ENCODE data around the gene ZNF610. TPM values are rescaled to one million over a fixed set of nuclear protein-coding genes. Genes with fewer than 3 reads are reported as not detected.
A peak's percentile ranks its signal among the peaks of the same experiment; 100 is the strongest.
"Not testable (repeated sequence)": the region's sequence is repeated elsewhere in the genome, so short reads cannot be mapped to it uniquely, and the experiment has no call there.

The ZNF610 gene
- polyA plus RNA-seq, 2 donors, result 0.19 to 0.43 TPM

DNA sequence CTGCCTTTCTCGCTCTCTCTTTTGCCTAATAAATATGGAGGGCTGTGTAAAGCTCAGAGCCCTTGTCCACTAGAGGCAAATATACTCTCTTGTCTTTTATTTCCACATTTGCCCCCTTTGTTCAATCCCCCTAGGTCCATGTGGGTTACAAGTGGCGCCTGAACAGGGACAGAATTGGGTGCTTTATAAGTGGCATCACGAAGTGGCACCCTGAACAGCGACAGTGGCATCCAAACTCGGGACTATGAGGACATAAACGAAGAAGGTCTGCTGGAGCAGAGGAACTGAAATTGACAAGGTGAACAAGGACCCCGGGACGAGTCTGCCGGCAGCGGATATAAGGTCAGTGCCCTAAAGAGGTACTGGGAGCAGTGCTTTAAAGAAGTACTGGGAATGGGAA lies 4.3 kb upstream of the ZNF610 start:
- WGBS, 2 donors, result 89 to 93% methylated on average over 10 of the region's 10 CpGs
- Histone ChIP-seq H3K4me1 (ENCODE audit: control insufficient read depth in 2 of 2, insufficient read depth in 2 of 2, low read length in 1 of 2) (no peaks in the 10 kb centered on the region), H3K9me3 (ENCODE audit: control insufficient read depth in 2 of 2, insufficient read depth in 1 of 2, low read depth in 1 of 2, low read length in 1 of 2) (peaks cover 21 to 33% of the 10 kb centered on the region in 2 donors), H3K4me3 (ENCODE audit: low read depth in 1 of 2, low read length in 2 of 2) (no peak overlapping the region), H3K27me3 (ENCODE audit: control insufficient read depth in 1 of 2, insufficient read depth in 2 of 2, low read length in 2 of 2) (no peaks in the 10 kb centered on the region), H3K27ac (ENCODE audit: low read depth in 2 of 2, low read length in 1 of 2) (no peak overlapping the region), H3K36me3 (ENCODE audit: control insufficient read depth in 2 of 2, insufficient read depth in 2 of 2, low read length in 1 of 2) (no peaks in the 10 kb centered on the region)

DNA sequence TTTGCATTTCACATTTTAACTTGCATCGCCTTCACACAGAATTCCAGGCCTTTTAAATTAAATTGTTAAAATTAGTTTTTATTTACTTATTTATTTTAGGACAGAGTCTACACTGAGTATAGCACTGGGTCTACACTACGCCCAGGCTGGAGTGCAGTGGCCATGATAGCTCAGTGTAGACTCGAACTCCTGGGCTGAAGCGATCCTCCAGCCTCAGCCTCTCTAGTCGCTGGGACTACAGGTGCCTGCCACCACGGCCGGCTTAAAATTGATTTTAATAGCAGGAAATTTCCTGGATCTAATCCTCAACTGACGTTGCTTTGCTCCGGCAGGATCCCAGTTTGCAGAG lies 301 bp upstream of the ZNF610 start:
- no peaks in the 10 kb centered on the region for H3K4me1 ChIP-seq (ENCODE audit: control insufficient read depth in 2 of 2, insufficient read depth in 2 of 2, low read length in 1 of 2)
- H3K27me3 ChIP-seq (ENCODE audit: control insufficient read depth in 1 of 2, insufficient read depth in 2 of 2, low read length in 2 of 2), result no peaks in the 10 kb centered on the region
- H3K27ac ChIP-seq (ENCODE audit: low read depth in 2 of 2, low read length in 1 of 2), result peak overlapping the region in 1 of 2 donors; percentile 52
- WGBS, 2 donors, result 50 to 56% methylated on average over 9 of the region's 9 CpGs
- H3K36me3 ChIP-seq (ENCODE audit: control insufficient read depth in 2 of 2, insufficient read depth in 2 of 2, low read length in 1 of 2), result no peaks in the 10 kb centered on the region
- H3K9me3 ChIP-seq (ENCODE audit: control insufficient read depth in 2 of 2, insufficient read depth in 1 of 2, low read depth in 1 of 2, low read length in 1 of 2), result peaks cover 12 to 32% of the 10 kb centered on the region in 2 donors
- peak overlapping the region; percentile 70 to 71 for H3K4me3 ChIP-seq (ENCODE audit: low read depth in 1 of 2, low read length in 2 of 2)

DNA sequence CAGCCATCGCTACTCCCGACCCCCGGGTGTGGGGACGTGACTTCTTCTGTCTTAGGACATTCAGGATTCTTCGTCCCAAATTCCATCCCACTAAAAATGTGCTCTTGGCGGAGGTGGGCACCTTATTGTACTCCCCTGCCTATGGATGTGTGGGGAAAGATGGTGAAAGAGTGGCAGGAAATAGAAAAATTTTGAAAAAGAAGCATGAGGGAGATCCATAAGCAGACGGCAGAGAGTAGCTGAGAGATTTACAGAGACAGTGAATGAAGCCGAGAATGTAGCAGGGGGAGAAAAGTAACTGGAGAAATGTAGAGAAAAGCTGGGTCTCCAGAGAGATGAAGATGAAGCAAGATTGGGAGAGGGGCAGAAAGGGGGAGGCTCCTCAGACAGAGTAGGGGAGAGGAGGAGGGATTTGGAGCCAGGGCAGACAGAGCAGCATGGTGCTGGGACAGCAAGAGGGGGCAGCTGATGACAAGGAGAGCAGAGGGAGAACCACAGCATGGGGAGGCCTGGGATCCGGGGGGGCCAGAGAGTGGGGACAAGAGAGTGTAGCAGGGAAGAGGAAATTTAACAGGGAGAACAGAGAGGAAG lies 843 bp downstream of the ZNF610 start:
- peak overlapping the region; percentile 70 to 71 for H3K4me3 ChIP-seq (ENCODE audit: low read depth in 1 of 2, low read length in 2 of 2)
- H3K27ac ChIP-seq (ENCODE audit: low read depth in 2 of 2, low read length in 1 of 2), result peak overlapping the region; percentile 24 to 73
- H3K36me3 ChIP-seq (ENCODE audit: control insufficient read depth in 2 of 2, insufficient read depth in 2 of 2, low read length in 1 of 2), result no peaks in the 10 kb centered on the region
- no peaks in the 10 kb centered on the region for H3K4me1 ChIP-seq (ENCODE audit: control insufficient read depth in 2 of 2, insufficient read depth in 2 of 2, low read length in 1 of 2)
- 5 to 6% methylated on average over 9 of the region's 9 CpGs for WGBS, 2 donors
- H3K9me3 ChIP-seq (ENCODE audit: control insufficient read depth in 2 of 2, insufficient read depth in 1 of 2, low read depth in 1 of 2, low read length in 1 of 2), result peaks cover 10 to 24% of the 10 kb centered on the region in 2 donors
- H3K27me3 ChIP-seq (ENCODE audit: control insufficient read depth in 1 of 2, insufficient read depth in 2 of 2, low read length in 2 of 2), result no peaks in the 10 kb centered on the region

DNA sequence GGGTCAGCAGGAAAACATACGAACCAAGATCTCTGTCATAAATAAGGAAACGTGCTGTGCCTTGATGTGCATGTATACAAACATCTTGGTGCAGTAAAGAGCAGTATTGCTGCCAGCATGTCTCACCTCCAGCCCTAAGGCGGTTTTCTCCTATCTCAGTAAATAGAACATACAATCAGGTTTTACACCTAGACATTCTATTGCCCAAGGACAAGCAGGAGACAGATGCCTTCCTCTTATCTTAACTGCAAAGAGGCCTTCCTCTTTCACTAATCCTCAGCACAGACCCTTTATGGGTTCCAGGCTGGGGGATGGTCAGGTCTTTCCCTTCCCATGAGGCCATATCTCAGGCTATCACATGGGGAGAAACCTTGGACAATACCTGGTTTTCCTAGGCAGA lies 3.0 kb downstream of the ZNF610 start:
- 62 to 68% methylated on average over 3 of the region's 3 CpGs for WGBS, 2 donors
- not testable (repeated sequence) for H3K4me1 ChIP-seq (ENCODE audit: control insufficient read depth in 2 of 2, insufficient read depth in 2 of 2, low read length in 1 of 2); H3K36me3 ChIP-seq (ENCODE audit: control insufficient read depth in 2 of 2, insufficient read depth in 2 of 2, low read length in 1 of 2); H3K27ac ChIP-seq (ENCODE audit: low read depth in 2 of 2, low read length in 1 of 2); H3K4me3 ChIP-seq (ENCODE audit: low read depth in 1 of 2, low read length in 2 of 2); H3K27me3 ChIP-seq (ENCODE audit: control insufficient read depth in 1 of 2, insufficient read depth in 2 of 2, low read length in 2 of 2)
- peaks cover 5 to 22% of the 10 kb centered on the region in 2 donors for H3K9me3 ChIP-seq (ENCODE audit: control insufficient read depth in 2 of 2, insufficient read depth in 1 of 2, low read depth in 1 of 2, low read length in 1 of 2)

DNA sequence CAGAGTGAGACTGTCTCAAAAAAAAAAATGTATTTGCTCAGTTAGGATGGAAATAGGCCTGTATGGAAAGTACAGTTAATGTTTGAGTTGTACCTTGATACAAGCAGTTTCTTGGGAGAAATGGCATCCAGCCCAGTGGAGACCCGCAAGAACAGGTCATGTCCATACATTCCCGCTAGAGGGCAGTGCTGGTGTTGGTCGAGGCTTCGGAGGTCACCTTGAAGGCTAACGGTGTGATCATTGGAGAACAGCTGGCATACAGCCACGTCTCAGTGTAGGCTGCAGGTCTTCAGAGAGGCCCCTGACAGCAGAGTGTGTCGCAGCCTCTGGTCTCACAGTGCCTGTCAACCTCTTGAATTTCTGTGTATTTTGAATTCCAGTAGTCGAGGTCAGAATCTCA lies 7.5 kb downstream of the ZNF610 start:
- WGBS, 2 donors, result 27 to 32% methylated on average over 8 of the region's 8 CpGs
- H3K27ac ChIP-seq (ENCODE audit: low read depth in 2 of 2, low read length in 1 of 2), result no peak overlapping the region
- H3K36me3 ChIP-seq (ENCODE audit: control insufficient read depth in 2 of 2, insufficient read depth in 2 of 2, low read length in 1 of 2), result no peaks in the 10 kb centered on the region
- no peak overlapping the region for H3K4me3 ChIP-seq (ENCODE audit: low read depth in 1 of 2, low read length in 2 of 2)
- H3K27me3 ChIP-seq (ENCODE audit: control insufficient read depth in 1 of 2, insufficient read depth in 2 of 2, low read length in 2 of 2), result no peaks in the 10 kb centered on the region
- no peaks in the 10 kb centered on the region for H3K4me1 ChIP-seq (ENCODE audit: control insufficient read depth in 2 of 2, insufficient read depth in 2 of 2, low read length in 1 of 2)
- peaks cover 4 to 11% of the 10 kb centered on the region in 2 donors for H3K9me3 ChIP-seq (ENCODE audit: control insufficient read depth in 2 of 2, insufficient read depth in 1 of 2, low read depth in 1 of 2, low read length in 1 of 2)

DNA sequence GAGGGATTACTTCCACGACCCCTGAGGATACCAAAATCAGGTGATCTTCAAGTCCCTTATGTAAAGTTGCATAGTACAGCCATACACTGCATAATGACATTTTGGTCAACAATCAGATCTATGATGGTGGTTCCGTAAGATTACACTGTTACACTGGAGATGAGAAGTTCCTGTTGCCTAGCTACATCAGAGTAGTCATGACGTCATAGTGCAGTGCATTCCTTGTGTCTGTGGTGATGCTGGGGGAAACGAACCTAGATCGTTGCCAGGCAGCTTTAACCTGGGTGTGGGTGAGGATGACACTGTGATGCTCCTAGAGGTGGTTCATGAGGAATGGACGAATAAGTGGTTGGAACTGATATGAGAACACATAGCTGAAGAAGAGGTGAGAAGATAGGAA lies 9.1 kb downstream of the ZNF610 start:
- Histone ChIP-seq H3K4me1 (ENCODE audit: control insufficient read depth in 2 of 2, insufficient read depth in 2 of 2, low read length in 1 of 2) (no peaks in the 10 kb centered on the region), H3K27ac (ENCODE audit: low read depth in 2 of 2, low read length in 1 of 2) (no peak overlapping the region), H3K4me3 (ENCODE audit: low read depth in 1 of 2, low read length in 2 of 2) (no peak overlapping the region), H3K9me3 (ENCODE audit: control insufficient read depth in 2 of 2, insufficient read depth in 1 of 2, low read depth in 1 of 2, low read length in 1 of 2) (peaks cover 7 to 13% of the 10 kb centered on the region in 2 donors), H3K27me3 (ENCODE audit: control insufficient read depth in 1 of 2, insufficient read depth in 2 of 2, low read length in 2 of 2) (no peaks in the 10 kb centered on the region), H3K36me3 (ENCODE audit: control insufficient read depth in 2 of 2, insufficient read depth in 2 of 2, low read length in 1 of 2) (no peaks in the 10 kb centered on the region)
- 87 to 91% methylated on average over 6 of the region's 6 CpGs for WGBS, 2 donors

DNA sequence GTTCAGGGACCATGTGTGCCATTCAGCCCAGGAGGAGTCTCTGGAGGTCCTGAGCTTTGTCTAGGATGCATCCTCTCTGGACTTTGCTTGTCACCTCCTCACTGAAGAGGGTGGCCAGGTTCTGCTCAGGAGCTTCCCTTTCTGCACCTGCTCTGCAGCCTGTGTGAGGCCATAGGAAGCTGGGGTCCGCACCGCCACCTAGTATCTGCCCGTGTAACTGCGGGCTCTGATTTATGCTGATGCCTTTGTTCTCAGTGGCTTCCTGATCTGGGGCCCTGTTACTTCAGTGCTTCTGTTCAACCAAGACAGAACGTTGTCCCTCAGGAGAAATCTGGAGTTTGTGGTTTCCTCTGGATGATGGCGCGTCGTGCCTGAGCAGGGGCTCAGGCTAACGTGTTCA lies 15.5 kb downstream of the ZNF610 start:
- H3K27ac ChIP-seq (ENCODE audit: low read depth in 2 of 2, low read length in 1 of 2), result no peak overlapping the region
- 77 to 85% methylated on average over 9 of the region's 9 CpGs for WGBS, 2 donors
- no peak overlapping the region for H3K4me3 ChIP-seq (ENCODE audit: low read depth in 1 of 2, low read length in 2 of 2)
- no peaks in the 10 kb centered on the region for H3K27me3 ChIP-seq (ENCODE audit: control insufficient read depth in 1 of 2, insufficient read depth in 2 of 2, low read length in 2 of 2)
- H3K9me3 ChIP-seq (ENCODE audit: control insufficient read depth in 2 of 2, insufficient read depth in 1 of 2, low read depth in 1 of 2, low read length in 1 of 2), result peaks cover 7 to 10% of the 10 kb centered on the region in 2 donors
- no peaks in the 10 kb centered on the region for H3K4me1 ChIP-seq (ENCODE audit: control insufficient read depth in 2 of 2, insufficient read depth in 2 of 2, low read length in 1 of 2)
- no peaks in the 10 kb centered on the region for H3K36me3 ChIP-seq (ENCODE audit: control insufficient read depth in 2 of 2, insufficient read depth in 2 of 2, low read length in 1 of 2)

DNA sequence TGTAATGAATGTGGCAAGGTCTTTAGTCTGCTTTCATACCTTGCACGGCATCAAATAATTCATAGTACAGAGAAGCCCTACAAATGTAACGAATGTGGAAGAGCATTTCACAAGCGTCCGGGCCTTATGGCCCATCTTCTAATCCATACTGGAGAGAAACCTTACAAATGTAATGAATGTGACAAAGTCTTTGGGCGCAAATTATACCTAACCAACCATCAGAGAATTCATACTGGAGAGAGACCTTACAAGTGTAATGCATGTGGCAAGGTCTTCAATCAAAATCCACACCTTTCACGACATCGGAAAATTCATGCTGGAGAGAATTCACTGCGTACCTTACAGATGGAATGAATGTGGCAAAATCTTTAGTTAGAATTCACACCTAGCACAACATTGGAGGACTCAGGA lies 30.4 kb downstream of the ZNF610 start:
- H3K4me1 ChIP-seq (ENCODE audit: control insufficient read depth in 2 of 2, insufficient read depth in 2 of 2, low read length in 1 of 2), result no peaks in the 10 kb centered on the region
- no peak overlapping the region for H3K27ac ChIP-seq (ENCODE audit: low read depth in 2 of 2, low read length in 1 of 2)
- H3K4me3 ChIP-seq (ENCODE audit: low read depth in 1 of 2, low read length in 2 of 2), result no peak overlapping the region
- H3K27me3 ChIP-seq (ENCODE audit: control insufficient read depth in 1 of 2, insufficient read depth in 2 of 2, low read length in 2 of 2), result no peaks in the 10 kb centered on the region
- 96 to 97% methylated on average over 8 of the region's 8 CpGs for WGBS, 2 donors
- no peaks in the 10 kb centered on the region for H3K36me3 ChIP-seq (ENCODE audit: control insufficient read depth in 2 of 2, insufficient read depth in 2 of 2, low read length in 1 of 2)
- H3K9me3 ChIP-seq (ENCODE audit: control insufficient read depth in 2 of 2, insufficient read depth in 1 of 2, low read depth in 1 of 2, low read length in 1 of 2), result peaks cover 7 to 15% of the 10 kb centered on the region in 2 donors

DNA sequence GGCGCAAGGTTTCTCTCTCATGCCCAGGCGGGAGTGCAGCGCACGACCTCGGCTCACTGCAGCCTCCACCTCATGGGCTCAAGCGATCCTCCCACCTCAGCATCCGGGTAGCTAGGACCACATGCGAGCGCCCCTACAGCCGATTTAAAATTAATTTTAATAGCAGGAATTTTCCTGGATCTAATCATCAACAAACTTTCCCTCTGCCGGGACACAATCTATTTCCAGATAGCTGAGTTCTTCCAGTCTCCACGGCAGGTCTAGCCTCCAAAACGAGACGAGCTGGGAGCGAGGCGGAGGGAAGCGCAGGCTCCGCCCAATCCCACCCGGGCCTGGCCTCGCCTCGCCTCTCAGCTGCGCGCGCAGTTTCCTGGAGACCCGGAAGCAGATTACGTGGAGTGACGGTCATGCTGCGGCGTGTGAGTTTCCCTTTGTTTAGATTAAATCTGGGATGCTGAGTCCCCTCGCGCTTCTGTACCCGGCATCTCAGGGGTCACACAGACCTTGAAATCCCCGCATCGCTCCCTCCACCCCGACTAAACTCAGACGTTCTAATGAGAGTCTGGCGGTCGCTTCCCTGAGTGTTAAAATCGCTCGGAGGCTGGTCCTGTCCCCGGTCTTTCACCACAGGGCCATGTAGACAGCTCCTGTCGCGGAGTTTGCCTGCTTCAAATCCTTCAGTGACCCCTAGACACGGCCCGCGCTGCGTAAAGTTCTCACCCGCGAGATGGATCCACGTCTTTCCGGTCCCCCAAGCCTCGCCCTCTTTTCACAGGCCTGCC lies 33.7 kb downstream of the ZNF610 start, which contains the start of gene ZNF880:
TSS of gene ZNF880 (plus strand) at position 365 of the 782 bp plus-strand sequence. CDS start at position 408, 43 bp downstream.
- peaks cover 4 to 18% of the 10 kb centered on the region in 2 donors for H3K9me3 ChIP-seq (ENCODE audit: control insufficient read depth in 2 of 2, insufficient read depth in 1 of 2, low read depth in 1 of 2, low read length in 1 of 2)
- peak within 1 kb of the TSS; percentile 97 to 98 for H3K27ac ChIP-seq (ENCODE audit: low read depth in 2 of 2, low read length in 1 of 2)
- H3K4me3 ChIP-seq (ENCODE audit: low read depth in 1 of 2, low read length in 2 of 2), result peak within 1 kb of the TSS; percentile 87 to 89
- WGBS, 2 donors, result 2 to 4% methylated on average over 52 of the region's 52 CpGs
- no peaks in the 10 kb centered on the region for H3K4me1 ChIP-seq (ENCODE audit: control insufficient read depth in 2 of 2, insufficient read depth in 2 of 2, low read length in 1 of 2)
- H3K36me3 ChIP-seq (ENCODE audit: control insufficient read depth in 2 of 2, insufficient read depth in 2 of 2, low read length in 1 of 2), result peaks cover 6 to 7% of the 10 kb centered on the region in 2 donors
- no peaks in the 10 kb centered on the region for H3K27me3 ChIP-seq (ENCODE audit: control insufficient read depth in 1 of 2, insufficient read depth in 2 of 2, low read length in 2 of 2)

DNA sequence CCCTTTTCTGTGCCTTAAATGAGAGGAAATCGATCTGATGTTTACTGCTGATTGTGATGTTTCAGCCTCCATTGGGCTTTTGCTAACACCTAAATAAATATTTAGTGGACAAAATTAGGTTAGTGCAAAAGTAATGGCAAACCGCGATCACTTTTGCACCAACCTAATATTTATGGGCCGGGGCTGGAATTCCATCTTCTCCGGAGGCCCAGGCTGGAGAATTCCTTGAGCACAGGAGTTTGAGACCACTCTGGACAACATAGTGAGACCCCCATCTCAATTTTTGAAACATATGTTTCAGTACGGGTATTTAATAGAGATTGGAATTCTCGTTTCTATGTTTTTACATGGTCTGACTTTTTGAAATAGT lies 34.3 kb downstream of the ZNF610 start:
- peaks cover 8 to 9% of the 10 kb centered on the region in 2 donors for H3K36me3 ChIP-seq (ENCODE audit: control insufficient read depth in 2 of 2, insufficient read depth in 2 of 2, low read length in 1 of 2)
- peak overlapping the region; percentile 97 to 98 for H3K27ac ChIP-seq (ENCODE audit: low read depth in 2 of 2, low read length in 1 of 2)
- 40 to 48% methylated on average over 7 of the region's 7 CpGs for WGBS, 2 donors
- H3K4me1 ChIP-seq (ENCODE audit: control insufficient read depth in 2 of 2, insufficient read depth in 2 of 2, low read length in 1 of 2), result no peaks in the 10 kb centered on the region
- peak overlapping the region; percentile 87 to 89 for H3K4me3 ChIP-seq (ENCODE audit: low read depth in 1 of 2, low read length in 2 of 2)
- H3K27me3 ChIP-seq (ENCODE audit: control insufficient read depth in 1 of 2, insufficient read depth in 2 of 2, low read length in 2 of 2), result no peaks in the 10 kb centered on the region
- peaks cover 2 to 15% of the 10 kb centered on the region in 2 donors for H3K9me3 ChIP-seq (ENCODE audit: control insufficient read depth in 2 of 2, insufficient read depth in 1 of 2, low read depth in 1 of 2, low read length in 1 of 2)

All from esophagus (tissue), 2 donors.